ENCODE measurements around the gene MX2.
"Not testable (repeated sequence)": the region's sequence is repeated elsewhere in the genome, so short reads cannot be mapped to it uniquely, and the experiment has no call there.

DNA sequence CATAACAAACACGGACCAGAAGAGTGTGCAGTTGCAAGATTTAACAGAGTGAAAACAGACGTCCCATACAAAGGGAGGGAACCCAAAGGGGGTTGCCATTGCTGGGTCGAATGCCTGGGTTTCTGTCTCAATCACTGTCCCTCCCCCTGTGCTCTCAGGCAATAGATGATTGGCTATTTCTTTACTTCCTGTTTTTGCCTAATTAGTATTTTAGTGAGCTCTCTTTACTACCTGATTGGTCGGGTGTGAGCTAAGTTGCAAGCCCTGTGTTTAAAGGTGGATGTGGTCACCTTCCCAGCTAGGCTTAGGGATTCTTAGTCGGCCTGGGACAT is 61.4 kb downstream of the MX2 start:
- TF ChIP-seq POLR2AphosphoS5, CTCF, POLR2A, EP300 (IDR thresholded peaks at IDR 0.05): not testable (repeated sequence)
